ENCODE data around the gene BABAM2.
"Not testable (repeated sequence)": the region's sequence is repeated elsewhere in the genome, so short reads cannot be mapped to it uniquely, and the experiment has no call there.

The BABAM2 gene

DNA sequence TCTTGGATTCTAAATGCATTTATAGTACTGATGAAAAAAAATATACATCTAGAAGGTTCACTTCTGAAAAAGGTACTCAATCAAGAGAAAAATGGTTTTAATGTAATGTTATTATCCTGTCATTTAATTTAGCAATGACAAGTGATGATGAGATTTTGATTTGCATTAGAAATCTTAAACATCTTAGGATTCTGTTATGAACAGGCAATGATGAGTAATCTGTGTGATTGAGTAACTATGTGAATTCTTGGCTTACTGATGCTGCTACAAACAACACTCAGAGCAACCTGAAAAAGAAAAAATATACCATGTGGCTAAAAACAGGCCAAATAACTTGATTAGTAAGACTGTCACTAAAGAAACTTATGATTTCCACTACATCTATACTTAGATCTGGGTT lies 30.4 kb upstream of the BABAM2 start:
- H3K4me3 ChIP-seq (ENCODE audit: low read depth, low read length), result no peak overlapping the region
- no peak for DNase-seq (ENCODE audit: low read depth)
- TF ChIP-seq, protein P1, sequence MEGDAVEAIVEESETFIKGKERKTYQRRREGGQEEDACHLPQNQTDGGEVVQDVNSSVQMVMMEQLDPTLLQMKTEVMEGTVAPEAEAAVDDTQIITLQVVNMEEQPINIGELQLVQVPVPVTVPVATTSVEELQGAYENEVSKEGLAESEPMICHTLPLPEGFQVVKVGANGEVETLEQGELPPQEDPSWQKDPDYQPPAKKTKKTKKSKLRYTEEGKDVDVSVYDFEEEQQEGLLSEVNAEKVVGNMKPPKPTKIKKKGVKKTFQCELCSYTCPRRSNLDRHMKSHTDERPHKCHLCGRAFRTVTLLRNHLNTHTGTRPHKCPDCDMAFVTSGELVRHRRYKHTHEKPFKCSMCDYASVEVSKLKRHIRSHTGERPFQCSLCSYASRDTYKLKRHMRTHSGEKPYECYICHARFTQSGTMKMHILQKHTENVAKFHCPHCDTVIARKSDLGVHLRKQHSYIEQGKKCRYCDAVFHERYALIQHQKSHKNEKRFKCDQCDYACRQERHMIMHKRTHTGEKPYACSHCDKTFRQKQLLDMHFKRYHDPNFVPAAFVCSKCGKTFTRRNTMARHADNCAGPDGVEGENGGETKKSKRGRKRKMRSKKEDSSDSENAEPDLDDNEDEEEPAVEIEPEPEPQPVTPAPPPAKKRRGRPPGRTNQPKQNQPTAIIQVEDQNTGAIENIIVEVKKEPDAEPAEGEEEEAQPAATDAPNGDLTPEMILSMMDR (IDR thresholded peaks at IDR 0.05; ENCODE audit: low read depth, low read length, missing control alignments), result no peak

DNA sequence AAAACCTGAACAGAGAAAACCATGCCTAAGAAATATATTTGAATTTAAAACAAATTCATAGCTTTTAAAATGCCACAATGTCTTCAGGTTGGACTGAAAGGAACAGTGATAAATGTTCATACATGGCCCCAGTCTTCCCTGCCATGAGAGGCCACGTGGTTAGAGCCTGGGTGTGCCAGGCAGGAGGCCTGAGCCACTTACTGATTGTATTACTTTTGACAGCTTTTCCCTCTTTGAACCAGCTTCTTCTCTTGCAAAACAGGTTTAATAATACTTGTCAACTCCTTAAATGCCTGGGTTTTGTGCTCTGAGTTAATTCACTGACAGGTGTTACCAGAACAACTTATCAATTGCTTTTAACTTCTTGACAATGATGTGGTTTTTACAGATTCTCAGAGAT lies 27.4 kb upstream of the BABAM2 start:
- TF ChIP-seq, protein P1 (IDR thresholded peaks at IDR 0.05; ENCODE audit: low read depth, low read length, missing control alignments), result no peak

DNA sequence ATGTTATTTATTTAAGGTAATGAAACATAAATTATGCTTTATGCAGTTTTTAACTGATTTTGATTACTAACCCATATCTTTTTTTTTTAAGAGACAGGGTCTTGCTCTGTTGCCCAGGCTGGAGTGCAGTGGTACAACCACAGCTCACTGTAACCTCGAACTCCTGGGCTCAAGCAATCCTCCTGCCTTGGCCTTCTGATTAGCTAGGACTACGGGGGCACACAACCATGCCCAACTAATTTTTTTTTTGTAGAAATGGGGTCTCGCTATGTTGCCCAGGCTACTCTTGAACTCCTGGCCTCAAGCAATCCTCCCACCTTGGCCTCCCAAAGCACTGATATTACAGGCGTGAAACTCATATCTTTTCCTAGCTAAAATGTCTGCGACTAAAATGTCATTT lies 26.6 kb upstream of the BABAM2 start:
- not testable (repeated sequence) for DNase-seq (ENCODE audit: low read depth); H3K4me3 ChIP-seq (ENCODE audit: low read depth, low read length)

More for the DNA sequence above, 27.4 kb upstream of the BABAM2 start:
- DNase-seq (ENCODE audit: low read depth), result no peak
- H3K4me3 ChIP-seq (ENCODE audit: low read depth, low read length), result no peak overlapping the region

DNA sequence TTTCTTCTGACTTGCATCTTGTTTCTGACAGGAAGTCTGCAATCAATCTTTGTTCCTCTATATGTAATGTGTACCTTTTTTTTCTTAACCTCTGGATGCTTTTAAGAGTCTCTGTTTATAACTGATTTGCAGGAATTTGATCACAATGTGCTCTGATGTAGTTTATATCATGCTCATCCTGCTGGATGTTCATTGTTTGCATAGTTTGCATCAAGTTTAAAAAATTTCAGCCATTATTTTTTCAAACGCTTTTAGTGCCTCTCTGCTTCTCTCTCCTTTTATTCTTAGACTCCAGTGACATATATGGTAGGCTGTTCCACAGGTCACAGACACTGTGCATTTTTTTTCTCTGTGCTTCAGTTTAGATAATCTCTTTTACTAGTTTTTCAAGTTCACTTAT lies 24.3 kb upstream of the BABAM2 start:
- no peak for DNase-seq (ENCODE audit: low read depth)
- TF ChIP-seq, protein P1 (IDR thresholded peaks at IDR 0.05; ENCODE audit: low read depth, low read length, missing control alignments), result no peak
- H3K4me3 ChIP-seq (ENCODE audit: low read depth, low read length), result no peak overlapping the region

DNA sequence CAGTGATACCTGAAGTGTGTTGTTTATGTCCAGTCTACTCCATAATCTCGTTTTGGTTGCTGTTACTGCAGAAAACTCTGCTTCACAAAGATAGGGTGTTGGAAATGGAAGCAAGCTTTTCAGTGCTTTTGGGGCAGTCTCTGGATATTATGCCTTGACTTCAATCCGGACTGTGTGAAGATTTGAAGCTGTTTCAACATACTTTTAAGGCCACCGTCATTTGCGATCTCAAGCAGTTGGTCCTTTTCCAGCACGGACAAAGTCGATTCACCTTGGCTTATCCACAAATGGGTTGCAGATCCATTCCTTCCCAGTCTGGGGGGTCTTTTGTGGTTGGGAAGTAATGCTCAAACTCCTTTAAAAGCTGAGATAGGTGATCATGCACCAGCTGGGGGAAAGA lies 20.8 kb upstream of the BABAM2 start:
- DNase-seq (ENCODE audit: low read depth), result no peak
- TF ChIP-seq, protein P1 (IDR thresholded peaks at IDR 0.05; ENCODE audit: low read depth, low read length, missing control alignments), result no peak
- no peak overlapping the region for H3K4me3 ChIP-seq (ENCODE audit: low read depth, low read length)

DNA sequence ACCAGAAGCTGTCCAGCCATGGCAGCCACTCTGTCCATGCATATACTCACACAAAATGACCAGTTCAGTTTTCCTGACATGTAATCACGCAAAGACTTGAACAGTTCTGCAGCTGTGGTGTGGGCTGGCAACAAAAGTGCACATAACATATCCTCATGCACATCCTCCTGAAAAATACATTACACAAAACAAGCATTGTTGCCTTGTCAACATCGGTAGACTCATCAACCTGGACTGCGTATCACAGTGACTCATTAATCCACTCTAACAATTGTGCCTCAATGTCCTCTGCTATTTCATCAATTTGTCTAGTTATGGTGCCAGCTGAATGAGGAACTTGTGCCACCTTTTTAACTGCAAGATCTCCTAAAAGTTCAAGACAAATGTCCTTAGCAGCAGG lies 19.8 kb upstream of the BABAM2 start:
- H3K4me3 ChIP-seq (ENCODE audit: low read depth, low read length), result no peak overlapping the region
- DNase-seq (ENCODE audit: low read depth), result no peak
- TF ChIP-seq, protein P1 (IDR thresholded peaks at IDR 0.05; ENCODE audit: low read depth, low read length, missing control alignments), result no peak

DNA sequence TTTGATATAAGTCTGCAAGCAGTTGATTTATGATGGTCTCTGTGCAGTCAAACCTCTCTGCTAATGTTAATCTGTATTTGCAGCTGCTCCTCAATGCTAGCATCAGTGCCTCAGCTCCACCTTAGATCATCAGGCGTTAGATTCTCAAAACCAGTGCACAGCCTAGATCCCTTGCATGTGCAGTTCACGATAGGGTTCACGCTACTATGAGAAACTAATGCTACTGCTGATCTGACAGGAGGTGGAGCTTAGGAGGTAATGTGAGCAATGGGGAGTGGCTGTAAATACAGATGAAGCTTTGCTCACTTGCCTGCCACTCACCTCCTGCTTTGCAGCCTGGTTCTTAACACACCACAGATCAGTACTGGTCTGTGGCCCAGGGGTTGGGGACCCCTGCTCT lies 18.7 kb upstream of the BABAM2 start:
- DNase-seq (ENCODE audit: low read depth), result no peak
- TF ChIP-seq, protein P1 (IDR thresholded peaks at IDR 0.05; ENCODE audit: low read depth, low read length, missing control alignments), result no peak
- no peak overlapping the region for H3K4me3 ChIP-seq (ENCODE audit: low read depth, low read length)

DNA sequence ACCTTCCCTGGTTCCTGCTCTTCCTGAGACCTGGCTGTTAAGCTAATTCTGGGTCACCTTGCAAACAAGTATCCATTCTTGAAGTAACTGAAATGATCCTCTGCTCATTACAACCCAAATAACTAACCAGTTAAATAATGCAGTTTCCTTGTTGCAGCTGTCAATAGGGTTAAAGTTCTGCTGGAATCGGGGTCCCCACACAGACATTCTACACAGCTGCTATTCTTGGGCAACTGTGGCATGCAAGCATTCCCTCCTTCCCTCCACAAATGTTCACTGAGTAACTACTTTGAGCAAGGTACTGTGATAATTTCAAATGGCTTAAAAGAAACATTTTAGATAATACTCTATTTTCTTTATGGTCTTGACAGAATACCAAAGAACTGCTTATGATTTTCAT lies 17.4 kb upstream of the BABAM2 start:
- H3K4me3 ChIP-seq (ENCODE audit: low read depth, low read length), result no peak overlapping the region
- TF ChIP-seq, protein P1 (IDR thresholded peaks at IDR 0.05; ENCODE audit: low read depth, low read length, missing control alignments), result no peak
- no peak for DNase-seq (ENCODE audit: low read depth)
